HG02623 (cell line): Measurements from ENCODE around the gene SLC25A5.
"Not testable (repeated sequence)": the region's sequence is repeated elsewhere in the genome, so short reads cannot be mapped to it uniquely, and the experiment has no call there.

Experiments used
- ATAC-seq: cut with Tn5 transposase; IDR thresholded peaks from one replicate; pipeline ENCODE4 v1.9.1; 2021; ENCODE audit warnings: moderate library complexity; ENCODE audit not compliant: unreplicated experiment

SLC25A5 gene

GRCh38 chrX:119475389-119476101 lies 7.3 kb downstream of the SLC25A5 start:
- no peak for ATAC-seq

DNA sequence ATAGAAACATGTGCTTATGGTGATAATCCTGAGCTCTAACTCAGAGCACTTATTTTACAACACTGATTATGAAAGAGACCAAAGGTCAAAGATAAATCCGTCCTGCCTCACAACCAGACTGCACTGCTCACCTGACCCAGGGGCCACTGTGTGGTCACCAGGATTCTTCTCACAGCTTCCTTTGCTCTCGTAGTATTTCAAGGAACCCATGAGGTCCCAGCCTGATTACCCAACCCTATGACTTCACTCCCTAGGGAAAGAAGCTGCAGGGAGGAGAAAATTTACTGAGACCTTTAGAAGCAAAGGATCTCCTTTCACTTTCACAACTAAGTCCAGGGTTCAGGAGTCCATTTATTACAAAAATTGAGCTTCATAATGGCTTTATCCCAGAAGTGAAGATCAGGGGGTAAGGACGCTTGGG lies 9.6 kb downstream of the SLC25A5 start:
- ATAC-seq, result no peak

DNA sequence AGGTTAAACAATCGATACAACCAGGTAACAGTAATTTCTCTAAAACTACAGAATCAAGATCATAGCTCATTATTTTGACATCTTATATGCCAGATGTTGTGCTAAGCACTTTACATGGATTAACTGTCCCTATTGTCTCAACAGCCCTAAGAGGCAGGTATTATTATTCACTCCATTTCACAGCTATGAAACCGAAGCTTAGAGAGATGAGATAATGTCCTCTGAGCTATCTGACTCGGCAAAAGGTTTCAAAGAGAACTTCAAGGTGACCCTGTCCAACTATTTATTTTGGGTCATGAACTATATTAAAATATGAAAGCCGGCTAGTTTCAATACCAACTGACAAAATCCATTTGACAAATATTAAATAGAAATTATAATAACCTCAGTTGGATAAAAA lies 10.3 kb downstream of the SLC25A5 start:
- ATAC-seq, result no peak

GRCh38 chrX:119479845-119480244 lies 11.6 kb downstream of the SLC25A5 start:
- ATAC-seq, result no peak

- no peak for ATAC-seq
These were observed 13.1 kb downstream of the SLC25A5 start for GRCh38 chrX:119481323-119481801.

DNA sequence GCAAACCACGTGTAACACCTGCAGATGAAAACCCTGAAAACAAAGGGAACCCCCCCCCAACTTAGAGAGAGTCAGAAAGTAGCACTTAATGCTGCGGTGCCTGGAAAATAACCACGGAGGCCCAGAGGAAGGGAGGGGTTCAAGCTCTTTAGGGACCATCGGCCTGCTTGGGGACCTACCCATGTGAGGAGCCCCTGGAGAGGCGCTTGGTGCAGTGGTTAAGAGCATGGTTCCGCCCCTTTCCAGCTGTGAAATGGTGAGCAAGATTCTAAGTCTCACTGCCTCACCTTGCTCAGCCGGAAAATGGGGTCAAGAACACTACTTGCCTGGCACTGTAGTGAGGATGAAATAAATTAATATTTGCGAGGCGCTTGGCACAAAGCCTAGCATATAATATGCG lies 13.8 kb downstream of the SLC25A5 start:
- ATAC-seq, result no peak

DNA sequence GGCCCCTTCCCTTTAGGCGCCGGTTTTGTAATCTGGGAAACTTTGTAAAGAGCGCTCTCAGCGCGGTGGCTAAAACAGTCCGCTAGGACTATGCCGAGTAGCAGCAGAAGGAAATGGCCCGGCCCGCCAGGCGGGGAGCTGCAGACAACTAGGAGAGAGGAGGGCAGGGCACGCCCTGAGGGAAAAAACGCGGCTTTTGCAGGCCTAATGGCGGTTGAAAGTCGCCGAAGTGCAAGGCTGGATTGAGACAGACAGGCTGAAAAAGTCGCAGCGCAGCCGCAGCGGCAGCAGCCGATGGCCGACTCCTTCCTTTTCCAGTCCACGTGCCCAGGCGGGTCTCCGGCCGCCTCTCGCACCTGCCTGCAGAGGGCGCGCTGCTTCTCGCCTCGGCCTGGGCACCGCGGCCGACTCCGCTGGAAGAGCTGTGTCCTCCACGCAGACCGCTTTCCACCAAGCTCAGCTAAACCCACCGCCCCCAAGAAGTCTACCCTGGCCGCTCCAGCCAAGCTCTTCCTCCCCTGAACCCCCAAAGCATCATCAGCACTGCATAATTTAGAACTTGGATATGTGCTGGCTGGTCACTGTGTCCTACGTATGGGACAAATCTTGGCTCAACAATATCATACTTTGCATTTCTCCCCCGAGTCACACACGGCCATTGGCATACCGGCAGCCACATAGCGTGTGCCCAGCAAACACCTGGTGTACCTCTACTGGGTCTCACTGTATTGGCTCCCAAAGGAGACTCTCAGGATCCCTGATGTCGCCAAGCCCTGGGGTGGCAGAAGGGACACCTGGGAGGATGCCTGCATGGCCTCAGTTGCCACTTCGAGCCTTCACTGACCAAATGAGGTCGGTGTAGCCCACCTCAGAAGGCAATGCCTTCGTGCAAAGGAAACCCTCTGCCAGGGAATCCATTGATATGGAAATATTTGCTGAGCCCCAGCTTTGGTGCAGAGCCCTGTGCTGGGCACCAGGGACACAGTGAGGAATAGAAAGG lies 14.5 kb downstream of the SLC25A5 start:
- ATAC-seq, result peak; percentile 73

GRCh38 chrX:119486745-119487144 lies 18.5 kb downstream of the SLC25A5 start:
- ATAC-seq, result no peak

- ATAC-seq, result not testable (repeated sequence)
These were observed 19.5 kb downstream of the SLC25A5 start for GRCh38 chrX:119487766-119488165.

DNA sequence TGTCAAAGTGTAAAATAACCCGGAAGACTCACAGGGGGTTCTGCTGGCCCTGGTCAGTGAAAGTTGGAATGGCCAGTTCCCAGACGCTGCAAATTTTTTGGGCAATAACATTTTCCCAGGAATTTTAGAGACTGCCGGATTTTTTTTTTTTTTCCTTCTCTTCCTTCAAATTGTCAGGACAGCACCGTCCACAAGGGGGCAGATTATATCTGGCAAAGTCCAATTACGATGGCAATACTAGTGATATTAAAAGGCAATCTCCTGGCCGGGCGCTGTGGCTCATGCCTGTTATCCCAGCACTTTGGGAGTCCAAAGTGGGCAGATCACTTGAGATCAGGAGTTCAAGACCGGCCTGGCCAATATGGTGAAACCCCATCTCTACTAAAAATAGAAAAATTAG lies 20.5 kb downstream of the SLC25A5 start:
- no peak for ATAC-seq

DNA sequence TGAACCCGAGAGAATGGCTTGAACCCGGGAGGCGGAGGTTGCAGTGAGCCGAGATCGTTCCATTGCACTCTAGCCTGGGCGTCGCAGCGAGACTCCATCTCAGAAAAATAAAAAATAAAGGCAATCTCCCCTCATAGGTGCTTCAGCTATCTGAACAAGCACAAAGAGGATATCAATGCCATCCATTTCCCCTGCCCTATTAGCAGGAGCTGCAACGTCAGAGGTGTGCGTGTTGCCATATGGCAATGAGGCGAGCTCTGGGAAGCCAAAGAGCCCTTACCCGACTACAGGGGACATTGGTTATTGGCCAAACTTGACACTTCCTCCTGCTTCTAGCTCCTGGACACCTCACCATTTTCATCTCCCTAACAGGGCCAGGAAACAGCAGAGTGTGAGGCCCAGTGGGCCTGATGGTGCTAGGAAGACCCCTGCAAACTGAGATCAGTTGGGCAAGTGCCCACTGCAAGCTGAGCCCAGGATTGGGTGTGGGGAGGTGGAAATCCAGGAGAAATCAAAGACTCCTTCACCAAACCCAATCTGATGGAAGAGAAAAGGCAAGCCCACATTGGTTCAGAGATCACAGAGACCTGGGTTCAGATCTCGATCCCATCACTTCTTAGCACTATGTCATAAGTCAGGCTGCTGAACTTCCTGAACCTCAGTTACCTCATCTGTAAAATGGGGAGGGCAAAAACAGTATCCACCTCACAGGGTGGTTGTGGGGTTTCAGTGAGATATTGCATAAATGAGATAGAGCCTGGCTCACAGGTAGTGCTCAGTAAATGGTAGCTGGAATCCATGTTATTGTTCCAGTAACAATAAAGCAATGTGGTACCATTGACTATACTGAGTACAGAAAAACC lies 21.2 kb downstream of the SLC25A5 start:
- no peak for ATAC-seq

DNA sequence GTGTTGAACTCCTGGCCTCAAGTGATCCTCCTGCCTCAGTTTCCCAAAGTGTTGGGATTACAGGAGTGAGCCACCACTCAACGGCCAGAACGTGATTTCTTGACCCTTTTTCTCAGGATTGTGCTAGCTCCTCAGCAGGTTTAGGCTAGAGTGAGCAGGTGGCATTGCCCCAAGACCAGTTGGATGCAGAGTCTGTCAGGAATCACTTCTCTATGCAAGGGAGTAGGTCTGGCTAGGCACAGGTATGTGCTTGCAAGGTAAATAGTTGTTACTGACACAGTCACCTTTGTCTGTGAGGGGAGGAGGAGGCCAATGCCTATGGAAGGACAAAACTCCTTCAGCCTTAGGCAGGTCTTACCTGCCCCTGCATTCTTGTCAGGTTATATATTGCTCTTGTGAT lies 24.2 kb downstream of the SLC25A5 start:
- ATAC-seq, result no peak

DNA sequence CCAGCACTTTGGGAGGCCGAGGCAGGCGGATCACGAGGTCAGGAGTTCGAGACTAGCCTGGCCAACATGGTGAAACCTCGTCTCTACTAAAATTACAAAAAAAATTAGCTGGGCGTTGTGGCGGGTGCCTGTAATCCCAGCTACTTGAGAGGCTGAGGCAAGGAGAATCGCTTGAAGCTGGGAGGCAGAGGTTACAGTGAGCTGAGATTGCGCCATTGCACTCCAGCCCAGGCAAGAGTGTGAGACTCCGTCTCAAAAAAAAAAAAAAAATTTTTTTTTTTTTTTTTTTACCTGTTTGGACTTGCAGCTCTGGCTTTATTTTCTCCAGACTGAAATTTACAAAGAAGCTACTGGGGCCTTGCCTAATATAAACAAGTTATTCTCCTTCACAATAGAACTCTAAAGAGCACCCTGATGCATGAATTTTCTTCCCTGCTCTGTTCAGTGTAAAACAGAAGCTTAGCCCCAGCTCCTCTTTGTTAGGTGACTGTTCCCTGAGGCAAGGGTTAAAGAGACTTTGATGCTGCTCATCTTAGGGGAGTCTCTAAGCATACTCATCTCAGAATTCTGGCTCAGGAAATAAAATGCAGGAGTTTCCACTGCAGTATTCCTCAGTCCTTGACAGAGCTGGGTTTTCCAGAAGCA lies 25.7 kb downstream of the SLC25A5 start:
- not testable (repeated sequence) for ATAC-seq

- no peak for ATAC-seq
These were observed 27.8 kb downstream of the SLC25A5 start for GRCh38 chrX:119495734-119496726.

GRCh38 chrX:119497185-119497584 lies 28.9 kb downstream of the SLC25A5 start:
- ATAC-seq, result no peak

- ATAC-seq, result no peak
These were observed 32.0 kb downstream of the SLC25A5 start for GRCh38 chrX:119500061-119500800.

DNA sequence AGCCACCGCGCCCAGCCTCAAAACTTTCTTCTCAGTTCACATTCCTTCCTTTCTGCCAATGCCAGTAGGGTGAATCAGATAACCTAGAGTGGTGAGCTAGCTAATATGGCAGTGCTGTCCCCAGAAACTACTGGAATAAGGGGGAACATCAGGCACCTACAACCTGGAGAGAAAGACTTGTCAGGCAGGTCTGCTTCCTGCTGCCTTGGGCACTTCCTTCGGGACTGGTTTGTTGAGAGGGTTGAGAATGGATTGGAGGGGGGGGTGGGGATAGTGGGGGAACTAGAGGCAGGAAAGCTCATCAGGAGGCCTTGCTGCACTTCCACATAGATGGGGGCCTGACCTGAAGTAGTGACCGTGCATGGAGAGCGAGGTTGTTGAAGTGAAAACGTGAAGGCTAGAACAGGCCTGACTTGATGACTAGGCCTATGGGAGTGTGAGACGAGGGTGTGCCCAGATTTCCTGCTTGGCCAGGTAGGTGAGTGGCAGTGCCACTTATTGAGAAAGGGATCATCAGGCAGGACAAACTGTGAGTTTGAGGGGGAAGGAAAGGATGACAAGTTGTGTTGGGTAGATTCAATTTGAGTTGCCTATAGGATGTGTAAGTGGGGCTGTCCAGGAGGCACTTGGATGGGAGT lies 33.4 kb downstream of the SLC25A5 start:
- no peak for ATAC-seq
